Measurements from ENCODE around the gene CNTN4. TPM values are rescaled to one million over a fixed set of nuclear protein-coding genes. Genes with fewer than 3 reads are reported as not detected.
A peak's percentile ranks its signal among the peaks of the same experiment; 100 is the strongest.

CNTN4 gene
- total RNA-seq, 1 experiment from 2014 or later, result 5.7 TPM

GRCh38 chr3:2456788-2457187 lies 358.1 kb downstream of the CNTN4 start:
- DNase-seq (ENCODE audit: low spot score), result no peak
- POLR2A ChIA-PET (ENCODE audit: low non-redundant PET), result no interaction called here
- CTCF ChIA-PET, result no interaction called here
- BruUV-seq (replicated peaks), result no TSS peak
- no peak overlapping the region for H3K27ac ChIP-seq (ENCODE audit: low read depth, low read length, poor library complexity, severe bottlenecking)
- H3K4me1 ChIP-seq (ENCODE audit: insufficient read depth, low read length, poor library complexity, severe bottlenecking), result no peaks in the 10 kb centered on the region
- H3K36me3 ChIP-seq (ENCODE audit: insufficient read depth, low read length, poor library complexity, severe bottlenecking), result no peaks in the 10 kb centered on the region
- no peaks in the 10 kb centered on the region for H3K27me3 ChIP-seq (replicated peaks; ENCODE audit: insufficient read depth, low read depth, low read length, poor library complexity)
- intact Hi-C loops (cut with micrococcal nuclease; ENCODE audit: unreplicated experiment), result no loop called here
- H3K4me3 ChIP-seq (ENCODE audit: low read depth, low read length, poor library complexity, severe bottlenecking), result no peak overlapping the region
- TF ChIP-seq CTCF (conservative IDR thresholded peaks at IDR 0.05; ENCODE audit: low read depth, low read length), result no peak
- TF ChIP-seq EZH2 (IDR thresholded peaks at IDR 0.05; ENCODE audit: borderline replicate concordance, low read depth, low read length, poor library complexity, severe bottlenecking), result no peak
- H3K9me3 ChIP-seq (ENCODE audit: low read depth, low read length, poor library complexity, severe bottlenecking), result no peaks in the 10 kb centered on the region

- Histone ChIP-seq H3K27me3 (replicated peaks; ENCODE audit: insufficient read depth, low read depth, low read length, poor library complexity) (no peaks in the 10 kb centered on the region), H3K4me1 (ENCODE audit: insufficient read depth, low read length, poor library complexity, severe bottlenecking) (no peaks in the 10 kb centered on the region), H3K27ac (ENCODE audit: low read depth, low read length, poor library complexity, severe bottlenecking) (no peak overlapping the region), H3K9me3 (ENCODE audit: low read depth, low read length, poor library complexity, severe bottlenecking) (no peaks in the 10 kb centered on the region), H3K4me3 (ENCODE audit: low read depth, low read length, poor library complexity, severe bottlenecking) (no peak overlapping the region), H3K36me3 (ENCODE audit: insufficient read depth, low read length, poor library complexity, severe bottlenecking) (no peaks in the 10 kb centered on the region)
- no TSS peak for BruUV-seq (replicated peaks)
- ChIA-PET POLR2A (ENCODE audit: low non-redundant PET) (interaction anchor here (0.5 kb wide), 1 partner anchor 200 kb away, joined by 11 read pairs; no protein-coding TSS in a partner anchor), CTCF (no interaction called here)
- intact Hi-C loops (cut with micrococcal nuclease; ENCODE audit: unreplicated experiment), result no loop called here
- DNase-seq (ENCODE audit: low spot score), result peak; percentile 62
- TF ChIP-seq CTCF (conservative IDR thresholded peaks at IDR 0.05; ENCODE audit: low read depth, low read length), result no peak
- no peak for TF ChIP-seq EZH2 (IDR thresholded peaks at IDR 0.05; ENCODE audit: borderline replicate concordance, low read depth, low read length, poor library complexity, severe bottlenecking)
These were observed 360.1 kb downstream of the CNTN4 start for GRCh38 chr3:2458816-2459215.

- Histone ChIP-seq H3K4me1 (ENCODE audit: insufficient read depth, low read length, poor library complexity, severe bottlenecking) (no peaks in the 10 kb centered on the region), H3K27me3 (replicated peaks; ENCODE audit: insufficient read depth, low read depth, low read length, poor library complexity) (no peaks in the 10 kb centered on the region), H3K27ac (ENCODE audit: low read depth, low read length, poor library complexity, severe bottlenecking) (no peak overlapping the region), H3K36me3 (ENCODE audit: insufficient read depth, low read length, poor library complexity, severe bottlenecking) (no peaks in the 10 kb centered on the region), H3K9me3 (ENCODE audit: low read depth, low read length, poor library complexity, severe bottlenecking) (no peaks in the 10 kb centered on the region), H3K4me3 (ENCODE audit: low read depth, low read length, poor library complexity, severe bottlenecking) (no peak overlapping the region)
- DNase-seq (ENCODE audit: low spot score), result no peak
- TF ChIP-seq CTCF (conservative IDR thresholded peaks at IDR 0.05; ENCODE audit: low read depth, low read length) (no peak), EZH2 (IDR thresholded peaks at IDR 0.05; ENCODE audit: borderline replicate concordance, low read depth, low read length, poor library complexity, severe bottlenecking) (no peak)
- CTCF ChIA-PET, result no interaction called here
- intact Hi-C loops (cut with micrococcal nuclease; ENCODE audit: unreplicated experiment), result no loop called here
- no TSS peak for BruUV-seq (replicated peaks)
- POLR2A ChIA-PET (ENCODE audit: low non-redundant PET), result no interaction called here
These were observed 367.2 kb downstream of the CNTN4 start for GRCh38 chr3:2465842-2466241.

Data from A673 (cell line).